Measurements from ENCODE around the gene C2CD4C.
"Not testable (repeated sequence)": the region's sequence is repeated elsewhere in the genome, so short reads cannot be mapped to it uniquely, and the experiment has no call there.

The C2CD4C gene

GRCh38 chr19:435707-436412 is 26.9 kb upstream of the C2CD4C start:
- no peaks in the 10 kb centered on the region for H3K4me1 ChIP-seq (ENCODE audit: control insufficient read depth, insufficient read depth, low read length)
- no peaks in the 10 kb centered on the region for H3K27me3 ChIP-seq (ENCODE audit: control insufficient read depth, insufficient read depth, low read length)
- peaks cover 20% of the 10 kb centered on the region for H3K36me3 ChIP-seq (ENCODE audit: control insufficient read depth, insufficient read depth, low read length)
- no peaks in the 10 kb centered on the region for H3K9me3 ChIP-seq (ENCODE audit: control insufficient read depth, insufficient read depth, low read length)
- no peak overlapping the region for H3K4me3 ChIP-seq (ENCODE audit: low read depth, low read length)
- H3K9ac ChIP-seq (ENCODE audit: low read depth, low read length) = no peak overlapping the region

- H3K9me3 ChIP-seq (ENCODE audit: control insufficient read depth, insufficient read depth, low read length) = no peaks in the 10 kb centered on the region
- H3K27me3 ChIP-seq (ENCODE audit: control insufficient read depth, insufficient read depth, low read length) = no peaks in the 10 kb centered on the region
- H3K4me3 ChIP-seq (ENCODE audit: low read depth, low read length) = no peak overlapping the region
- no peaks in the 10 kb centered on the region for H3K4me1 ChIP-seq (ENCODE audit: control insufficient read depth, insufficient read depth, low read length)
- no peak overlapping the region for H3K9ac ChIP-seq (ENCODE audit: low read depth, low read length)
- H3K36me3 ChIP-seq (ENCODE audit: control insufficient read depth, insufficient read depth, low read length) = peaks cover 24% of the 10 kb centered on the region
Observed at GRCh38 chr19:435056-435706, 26.2 kb upstream of the C2CD4C start.

- Histone ChIP-seq H3K36me3 (ENCODE audit: control insufficient read depth, insufficient read depth, low read length) (peaks cover 31% of the 10 kb centered on the region), H3K27me3 (ENCODE audit: control insufficient read depth, insufficient read depth, low read length) (no peaks in the 10 kb centered on the region), H3K4me3 (ENCODE audit: low read depth, low read length) (no peak overlapping the region), H3K4me1 (ENCODE audit: control insufficient read depth, insufficient read depth, low read length) (no peaks in the 10 kb centered on the region), H3K9me3 (ENCODE audit: control insufficient read depth, insufficient read depth, low read length) (no peaks in the 10 kb centered on the region), H3K9ac (ENCODE audit: low read depth, low read length) (no peak overlapping the region)
Observed at GRCh38 chr19:434152-434960, 25.4 kb upstream of the C2CD4C start.

GRCh38 chr19:430701-431100 is 21.8 kb upstream of the C2CD4C start:
- Histone ChIP-seq H3K9me3 (ENCODE audit: control insufficient read depth, insufficient read depth, low read length) (no peaks in the 10 kb centered on the region), H3K9ac (ENCODE audit: low read depth, low read length) (no peak overlapping the region), H3K4me3 (ENCODE audit: low read depth, low read length) (no peak overlapping the region), H3K27me3 (ENCODE audit: control insufficient read depth, insufficient read depth, low read length) (no peaks in the 10 kb centered on the region), H3K36me3 (ENCODE audit: control insufficient read depth, insufficient read depth, low read length) (peaks cover 30% of the 10 kb centered on the region), H3K4me1 (ENCODE audit: control insufficient read depth, insufficient read depth, low read length) (no peaks in the 10 kb centered on the region)

GRCh38 chr19:428149-428548 is 19.2 kb upstream of the C2CD4C start:
- Histone ChIP-seq H3K4me1 (ENCODE audit: control insufficient read depth, insufficient read depth, low read length) (no peaks in the 10 kb centered on the region), H3K9ac (ENCODE audit: low read depth, low read length) (no peak overlapping the region), H3K36me3 (ENCODE audit: control insufficient read depth, insufficient read depth, low read length) (peaks cover 23% of the 10 kb centered on the region), H3K9me3 (ENCODE audit: control insufficient read depth, insufficient read depth, low read length) (no peaks in the 10 kb centered on the region), H3K4me3 (ENCODE audit: low read depth, low read length) (no peak overlapping the region), H3K27me3 (ENCODE audit: control insufficient read depth, insufficient read depth, low read length) (no peaks in the 10 kb centered on the region)

- not testable (repeated sequence) for H3K9me3 ChIP-seq (ENCODE audit: control insufficient read depth, insufficient read depth, low read length); H3K9ac ChIP-seq (ENCODE audit: low read depth, low read length); H3K4me3 ChIP-seq (ENCODE audit: low read depth, low read length); H3K27me3 ChIP-seq (ENCODE audit: control insufficient read depth, insufficient read depth, low read length); H3K4me1 ChIP-seq (ENCODE audit: control insufficient read depth, insufficient read depth, low read length)
- peaks cover 23% of the 10 kb centered on the region for H3K36me3 ChIP-seq (ENCODE audit: control insufficient read depth, insufficient read depth, low read length)
Observed at GRCh38 chr19:427675-428074, 18.7 kb upstream of the C2CD4C start.

- Histone ChIP-seq H3K9me3 (ENCODE audit: control insufficient read depth, insufficient read depth, low read length) (no peaks in the 10 kb centered on the region), H3K9ac (ENCODE audit: low read depth, low read length) (no peak overlapping the region), H3K4me3 (ENCODE audit: low read depth, low read length) (no peak overlapping the region), H3K36me3 (ENCODE audit: control insufficient read depth, insufficient read depth, low read length) (peaks cover 23% of the 10 kb centered on the region), H3K27me3 (ENCODE audit: control insufficient read depth, insufficient read depth, low read length) (no peaks in the 10 kb centered on the region), H3K4me1 (ENCODE audit: control insufficient read depth, insufficient read depth, low read length) (no peaks in the 10 kb centered on the region)
Observed at GRCh38 chr19:426725-427445, 17.9 kb upstream of the C2CD4C start.

GRCh38 chr19:425056-425455 is 16.1 kb upstream of the C2CD4C start:
- peaks cover 14% of the 10 kb centered on the region for H3K36me3 ChIP-seq (ENCODE audit: control insufficient read depth, insufficient read depth, low read length)
- no peaks in the 10 kb centered on the region for H3K27me3 ChIP-seq (ENCODE audit: control insufficient read depth, insufficient read depth, low read length)
- H3K9ac ChIP-seq (ENCODE audit: low read depth, low read length) = no peak overlapping the region
- no peaks in the 10 kb centered on the region for H3K9me3 ChIP-seq (ENCODE audit: control insufficient read depth, insufficient read depth, low read length)
- H3K4me1 ChIP-seq (ENCODE audit: control insufficient read depth, insufficient read depth, low read length) = no peaks in the 10 kb centered on the region
- no peak overlapping the region for H3K4me3 ChIP-seq (ENCODE audit: low read depth, low read length)

- H3K4me3 ChIP-seq (ENCODE audit: low read depth, low read length) = no peak overlapping the region
- no peaks in the 10 kb centered on the region for H3K9me3 ChIP-seq (ENCODE audit: control insufficient read depth, insufficient read depth, low read length)
- H3K27me3 ChIP-seq (ENCODE audit: control insufficient read depth, insufficient read depth, low read length) = no peaks in the 10 kb centered on the region
- peaks cover 9% of the 10 kb centered on the region for H3K36me3 ChIP-seq (ENCODE audit: control insufficient read depth, insufficient read depth, low read length)
- H3K9ac ChIP-seq (ENCODE audit: low read depth, low read length) = no peak overlapping the region
- no peaks in the 10 kb centered on the region for H3K4me1 ChIP-seq (ENCODE audit: control insufficient read depth, insufficient read depth, low read length)
Observed at GRCh38 chr19:424546-424945, 15.6 kb upstream of the C2CD4C start.

- Histone ChIP-seq H3K9ac (ENCODE audit: low read depth, low read length) (no peak overlapping the region), H3K4me3 (ENCODE audit: low read depth, low read length) (no peak overlapping the region), H3K9me3 (ENCODE audit: control insufficient read depth, insufficient read depth, low read length) (no peaks in the 10 kb centered on the region), H3K36me3 (ENCODE audit: control insufficient read depth, insufficient read depth, low read length) (peaks cover 8% of the 10 kb centered on the region), H3K4me1 (ENCODE audit: control insufficient read depth, insufficient read depth, low read length) (no peaks in the 10 kb centered on the region), H3K27me3 (ENCODE audit: control insufficient read depth, insufficient read depth, low read length) (no peaks in the 10 kb centered on the region)
Observed at GRCh38 chr19:423691-424466, 14.9 kb upstream of the C2CD4C start.

- not testable (repeated sequence) for H3K4me1 ChIP-seq (ENCODE audit: control insufficient read depth, insufficient read depth, low read length); H3K27me3 ChIP-seq (ENCODE audit: control insufficient read depth, insufficient read depth, low read length); H3K9ac ChIP-seq (ENCODE audit: low read depth, low read length); H3K4me3 ChIP-seq (ENCODE audit: low read depth, low read length); H3K36me3 ChIP-seq (ENCODE audit: control insufficient read depth, insufficient read depth, low read length); H3K9me3 ChIP-seq (ENCODE audit: control insufficient read depth, insufficient read depth, low read length)
Observed at GRCh38 chr19:422917-423226, 13.9 kb upstream of the C2CD4C start.
